Liver (tissue), 9 donors: ENCODE measurements around the gene SLC35A1. TPM values are rescaled to one million over a fixed set of nuclear protein-coding genes. Genes with fewer than 3 reads are reported as not detected.

Experiments
- DNase-seq: peaks from one replicate; pipeline ENCODE4 v3.0.0-alpha.2; 2017; ENCODE audit warnings: low spot score
- H3K27ac ChIP-seq, 2 donors: one replicate each; pipeline ENCODE4 v1.7.0; 2013; ENCODE audit warnings: inconsistent platforms in 2 of 2, low read length in 2 of 2, control low read depth in 1 of 2, low read depth in 1 of 2, mild to moderate bottlenecking in 1 of 2
- H3K27me3 ChIP-seq, 4 donors: one replicate each; pipeline versions ENCODE4 v1.6.1 to v1.7.0; 2013; ENCODE audit warnings: low read length in 3 of 4, inconsistent platforms in 1 of 4, mild to moderate bottlenecking in 1 of 4, moderate library complexity in 1 of 4; ENCODE audit not compliant: control insufficient read depth in 4 of 4, insufficient read depth in 4 of 4
- H3K36me3 ChIP-seq, 4 donors: one replicate each; pipeline versions ENCODE4 v1.6.1 to v1.7.0; 2013; ENCODE audit warnings: low read length in 3 of 4, mild to moderate bottlenecking in 3 of 4, low read depth in 1 of 4, moderate library complexity in 1 of 4; ENCODE audit not compliant: control insufficient read depth in 4 of 4, insufficient read depth in 3 of 4
- H3K4me1 ChIP-seq, 4 donors: one replicate each; pipeline versions ENCODE4 v1.6.1 to v1.7.0; 2013; ENCODE audit warnings: low read length in 3 of 4, mild to moderate bottlenecking in 3 of 4, moderate library complexity in 1 of 4; ENCODE audit not compliant: control insufficient read depth in 4 of 4, insufficient read depth in 4 of 4
- H3K4me3 ChIP-seq, 3 donors: one replicate each; pipeline versions ENCODE4 v1.6.1 to v1.7.0; 2013; ENCODE audit warnings: low read length in 3 of 3, control low read depth in 1 of 3, low read depth in 1 of 3, mild to moderate bottlenecking in 1 of 3
- H3K9ac ChIP-seq, 2 donors: one replicate each; pipeline ENCODE4 v1.7.0; 2013; ENCODE audit warnings: low read length in 2 of 2, mild to moderate bottlenecking in 2 of 2, moderate library complexity in 2 of 2, control low read depth in 1 of 2, low read depth in 1 of 2
- H3K9me3 ChIP-seq, 4 donors: one replicate each; pipeline versions ENCODE4 v1.6.1 to v1.7.0; 2013; ENCODE audit warnings: low read length in 3 of 4; ENCODE audit not compliant: control insufficient read depth in 4 of 4
- ATF3 ChIP-seq: IDR thresholded peaks from 2 replicates; pipeline ENCODE4 v1.6.1; 2016; ENCODE audit warnings: antibody characterized with exemption
- CTCF ChIP-seq: fragments of 150-350 bp; IDR thresholded peaks from 2 replicates; pipeline ENCODE4 v1.5.1; 2017; ENCODE audit warnings: improper control_type of control experiment, low read depth, low read length; ENCODE audit not compliant: missing input control
- EGR1 ChIP-seq, 2 donors: IDR thresholded peaks; 2 replicates each; pipeline ENCODE4 v1.6.1; 2016 to 2018; ENCODE audit warnings: antibody characterized with exemption in 2 of 2, low read depth in 2 of 2
- FOXA1 ChIP-seq: IDR thresholded peaks from 2 replicates; pipeline ENCODE4 v1.6.1; 2016; ENCODE audit warnings: antibody characterized with exemption
- FOXA2 ChIP-seq: IDR thresholded peaks from 2 replicates; pipeline ENCODE4 v1.6.1; 2016; ENCODE audit warnings: antibody characterized with exemption
- GABPA ChIP-seq, 2 donors: IDR thresholded peaks in 1 of 2; conservative IDR thresholded peaks in 1 of 2; 2 replicates each; pipeline ENCODE4 v1.6.1; 2016; ENCODE audit warnings: antibody characterized with exemption in 2 of 2, mild to moderate bottlenecking in 1 of 2, moderate library complexity in 1 of 2
- HNF4A ChIP-seq, 2 donors: conservative IDR thresholded peaks; 2 replicates each; pipeline ENCODE4 v1.6.1; 2016; ENCODE audit warnings: antibody characterized with exemption in 2 of 2, mild to moderate bottlenecking in 2 of 2
- HNF4G ChIP-seq: IDR thresholded peaks from 2 replicates; pipeline ENCODE4 v1.6.1; 2016; ENCODE audit warnings: antibody characterized with exemption
- MAX ChIP-seq: IDR thresholded peaks from 2 replicates; pipeline ENCODE4 v1.6.1; 2016; ENCODE audit warnings: antibody characterized with exemption
- NR2F2 ChIP-seq: IDR thresholded peaks from 2 replicates; pipeline ENCODE4 v1.6.1; 2016; ENCODE audit warnings: antibody characterized with exemption
- RAD21 ChIP-seq, 2 donors: IDR thresholded peaks; 2 replicates each; pipeline ENCODE4 v1.6.1; 2016; ENCODE audit warnings: antibody characterized with exemption in 2 of 2, mild to moderate bottlenecking in 2 of 2
- RXRA ChIP-seq, 2 donors: IDR thresholded peaks; 2 replicates each; pipeline ENCODE4 v1.6.1; 2017 to 2018; ENCODE audit warnings: antibody characterized with exemption in 2 of 2, mild to moderate bottlenecking in 1 of 2
- SP1 ChIP-seq: IDR thresholded peaks from 2 replicates; pipeline ENCODE4 v1.6.1; 2018; ENCODE audit warnings: antibody characterized with exemption, mild to moderate bottlenecking
- TAF1 ChIP-seq: conservative IDR thresholded peaks from 2 replicates; pipeline ENCODE4 v1.6.1; 2016; ENCODE audit warnings: antibody characterized with exemption, mild to moderate bottlenecking
- YY1 ChIP-seq: IDR thresholded peaks from 2 replicates; pipeline ENCODE4 v1.6.1; 2016; ENCODE audit warnings: antibody characterized with exemption, mild to moderate bottlenecking
- ZBTB33 ChIP-seq: IDR thresholded peaks from 2 replicates; pipeline ENCODE4 v1.6.1; 2016; ENCODE audit warnings: antibody characterized with exemption
- WGBS: extraction: QIAGEN DNeasy Blood & Tissue Kit; methylation state at CpG from one replicate; pipeline ENCODE4 v1.1.7; 2013; 5-methylcytosine and 5-hydroxymethylcytosine counted together
- polyA plus RNA-seq, 2 donors: library from polyadenylated mRNA; stranded (reverse) in 1 of 2; unstranded in 1 of 2; fragments of 200-250 nt in 1 of 2; fragments of >200 nt in 1 of 2; fragmentation: Nextera tagmentation in 1 of 2; extraction: Ambion mirVana in 1 of 2; gene quantifications; one replicate each; pipeline versions ENCODE4 v1.2.1 to v1.2.3, GENCODE V29; 2013 to 2015
- total RNA-seq, 2 donors: library from RNA; depleted of rRNA; stranded (reverse); fragments of >200 nt; gene quantifications; one replicate each; pipeline ENCODE4 v1.2.3, GENCODE V29; 2014
- donor health status: healthy.
- donor health status: healthy.
- donor health status: healthy.
- donor health status: healthy.
- donor health status: healthy.

The SLC35A1 gene
- total and polyA plus RNA-seq, 4 donors, result 9.0 to 13.7 (median 10.6) TPM

- H3K9ac ChIP-seq, result no peak overlapping the region
- peaks cover 5 to 17% (median 7%) of the 10 kb centered on the region in 4 donors for H3K4me1 ChIP-seq
- no peaks in the 10 kb centered on the region for H3K27me3 ChIP-seq
- TF ChIP-seq CTCF (no peak), HNF4G (no peak), GABPA (IDR thresholded peaks at IDR 0.05 in 1 of 2, conservative IDR thresholded peaks at IDR 0.05 in 1 of 2) (no peak), MAX (no peak), EGR1 (IDR thresholded peaks at IDR 0.05; ENCODE audit: low read depth in 2 of 2) (no peak), FOXA2 (no peak), FOXA1 (no peak), TAF1 (no peak), HNF4A (conservative IDR thresholded peaks at IDR 0.05) (no peak), YY1 (no peak), ZBTB33 (no peak), SP1 (no peak)
- DNase-seq, result no peak
- H3K4me3 ChIP-seq, result no peak overlapping the region
- H3K36me3 ChIP-seq, result peaks cover 7 to 14% (median 12%) of the 10 kb centered on the region in 4 donors
- H3K9me3 ChIP-seq, result peaks cover 0 to 3% (median 0%) of the 10 kb centered on the region in 4 donors
- WGBS, result 98% methylated on average over 1 of the region's 1 CpG
- no peak overlapping the region for H3K27ac ChIP-seq
Observed at GRCh38 chr6:87538510-87539260, 65.9 kb downstream of the SLC35A1 start.

- no peak for TF ChIP-seq RXRA (IDR thresholded peaks at IDR 0.05)
- TF ChIP-seq HNF4G, result no peak
- no peak for TF ChIP-seq FOXA1
- TF ChIP-seq HNF4A (conservative IDR thresholded peaks at IDR 0.05), result no peak
- TF ChIP-seq YY1, result no peak
- TF ChIP-seq CTCF, result no peak
- no peak for TF ChIP-seq SP1
- TF ChIP-seq MAX, result no peak
- no peak for TF ChIP-seq FOXA2
- no peak for TF ChIP-seq RAD21 (IDR thresholded peaks at IDR 0.05)
- TF ChIP-seq ATF3, result no peak
- TF ChIP-seq ZBTB33, result no peak
- TF ChIP-seq NR2F2, result no peak
- no peak for DNase-seq
- H3K27ac ChIP-seq, result no peak overlapping the region
- H3K27me3 ChIP-seq, result no peaks in the 10 kb centered on the region
- H3K9me3 ChIP-seq, result peaks cover 0 to 3% (median 0%) of the 10 kb centered on the region in 4 donors
- no peak overlapping the region for H3K9ac ChIP-seq
- no peak overlapping the region for H3K4me3 ChIP-seq
- H3K36me3 ChIP-seq, result peaks cover 7 to 18% (median 17%) of the 10 kb centered on the region in 4 donors
- WGBS, result 80% methylated on average over 6 of the region's 6 CpGs
- H3K4me1 ChIP-seq, result peaks cover 2 to 10% (median 4%) of the 10 kb centered on the region in 4 donors
Observed at GRCh38 chr6:87539554-87539953, 66.8 kb downstream of the SLC35A1 start.
